GM12873 (cell line): ENCODE measurements around the gene NUP62CL.

ENCODE experiments used
- TF ChIP-seq, protein P1 (sequence below): IDR thresholded peaks from 2 replicates; pipeline ENCODE4 v1.5.1; 2012; ENCODE audit warnings: low read depth, mild to moderate bottlenecking, moderate library complexity, low read length, control low read depth; ENCODE audit not compliant: insufficient read depth; ENCODE audit errors: missing control alignments

The NUP62CL gene, protein sequence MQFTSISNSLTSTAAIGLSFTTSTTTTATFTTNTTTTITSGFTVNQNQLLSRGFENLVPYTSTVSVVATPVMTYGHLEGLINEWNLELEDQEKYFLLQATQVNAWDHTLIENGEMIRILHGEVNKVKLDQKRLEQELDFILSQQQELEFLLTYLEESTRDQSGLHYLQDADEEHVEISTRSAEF

DNA sequence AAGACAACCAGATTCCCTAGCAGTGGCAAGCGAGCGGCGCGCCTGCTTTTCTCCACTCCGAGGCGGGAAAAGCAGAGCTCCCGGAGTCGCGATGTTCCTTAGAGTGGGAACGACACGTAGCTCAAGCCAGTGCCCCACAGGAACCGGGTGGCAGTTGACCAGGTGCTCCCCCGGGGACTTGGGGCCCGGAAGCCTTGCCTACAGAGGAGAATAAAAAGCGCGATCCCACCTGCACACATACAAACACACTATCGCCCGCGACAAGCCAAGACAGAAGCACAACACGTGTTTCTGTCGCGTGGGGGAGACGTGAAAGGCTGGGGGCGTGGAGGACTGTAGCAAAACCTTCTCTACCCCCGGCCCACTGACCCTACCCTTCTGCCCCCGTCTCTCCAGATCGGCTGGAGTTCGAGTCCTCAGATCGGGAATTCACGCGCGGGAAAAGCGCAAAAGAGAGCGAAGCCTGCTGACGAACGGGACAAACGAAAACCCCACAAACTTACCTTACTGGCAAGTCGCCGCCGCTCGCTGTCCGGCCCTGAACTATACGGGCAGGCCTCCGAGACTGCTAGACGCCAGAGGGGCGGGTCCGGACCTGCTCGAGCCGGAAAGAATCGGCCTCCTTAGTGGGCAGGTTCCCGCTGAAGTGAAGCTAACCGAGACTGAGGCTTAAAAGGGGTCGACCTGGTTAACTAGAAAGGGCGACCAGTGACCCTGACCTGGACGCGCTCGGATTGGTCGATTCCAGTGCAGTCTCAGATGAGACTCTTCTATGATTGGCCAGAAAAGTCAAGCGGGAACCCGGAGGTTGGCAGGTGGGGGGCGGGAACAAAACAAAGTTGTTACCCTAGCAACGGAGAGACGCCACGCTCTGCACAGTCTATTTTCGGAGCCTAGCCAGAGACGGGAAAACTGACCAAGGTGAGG lies at the start of gene NUP62CL, which contains the start of gene DNAAF6:
TSS of gene NUP62CL (minus strand) at position 664 of the 927 bp plus-strand sequence. CDS start 31,287 bp downstream, outside the sequence.
TSS of gene DNAAF6 (plus strand) at position 842 of the 927 bp plus-strand sequence. CDS start 6,265 bp downstream, outside the sequence.
- TF ChIP-seq, protein P1, sequence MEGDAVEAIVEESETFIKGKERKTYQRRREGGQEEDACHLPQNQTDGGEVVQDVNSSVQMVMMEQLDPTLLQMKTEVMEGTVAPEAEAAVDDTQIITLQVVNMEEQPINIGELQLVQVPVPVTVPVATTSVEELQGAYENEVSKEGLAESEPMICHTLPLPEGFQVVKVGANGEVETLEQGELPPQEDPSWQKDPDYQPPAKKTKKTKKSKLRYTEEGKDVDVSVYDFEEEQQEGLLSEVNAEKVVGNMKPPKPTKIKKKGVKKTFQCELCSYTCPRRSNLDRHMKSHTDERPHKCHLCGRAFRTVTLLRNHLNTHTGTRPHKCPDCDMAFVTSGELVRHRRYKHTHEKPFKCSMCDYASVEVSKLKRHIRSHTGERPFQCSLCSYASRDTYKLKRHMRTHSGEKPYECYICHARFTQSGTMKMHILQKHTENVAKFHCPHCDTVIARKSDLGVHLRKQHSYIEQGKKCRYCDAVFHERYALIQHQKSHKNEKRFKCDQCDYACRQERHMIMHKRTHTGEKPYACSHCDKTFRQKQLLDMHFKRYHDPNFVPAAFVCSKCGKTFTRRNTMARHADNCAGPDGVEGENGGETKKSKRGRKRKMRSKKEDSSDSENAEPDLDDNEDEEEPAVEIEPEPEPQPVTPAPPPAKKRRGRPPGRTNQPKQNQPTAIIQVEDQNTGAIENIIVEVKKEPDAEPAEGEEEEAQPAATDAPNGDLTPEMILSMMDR = no peak

DNA sequence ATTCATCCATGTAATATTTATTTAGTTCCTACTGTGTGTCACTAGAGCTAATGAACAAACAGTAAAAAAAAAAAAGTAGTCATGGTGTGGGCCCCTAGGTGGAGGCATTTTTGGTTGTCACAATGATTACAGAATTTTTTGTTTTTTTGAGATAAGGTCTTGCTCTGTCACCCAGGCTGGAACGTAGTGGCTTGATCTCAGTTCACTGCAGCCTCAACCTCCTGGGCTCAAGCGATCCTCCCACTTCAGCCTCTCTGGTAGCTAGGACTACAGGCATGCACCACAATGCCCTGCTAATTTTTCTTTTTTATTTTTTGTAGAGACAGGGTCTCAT lies 22.2 kb upstream of the NUP62CL start:
- TF ChIP-seq, protein P1 = no peak

DNA sequence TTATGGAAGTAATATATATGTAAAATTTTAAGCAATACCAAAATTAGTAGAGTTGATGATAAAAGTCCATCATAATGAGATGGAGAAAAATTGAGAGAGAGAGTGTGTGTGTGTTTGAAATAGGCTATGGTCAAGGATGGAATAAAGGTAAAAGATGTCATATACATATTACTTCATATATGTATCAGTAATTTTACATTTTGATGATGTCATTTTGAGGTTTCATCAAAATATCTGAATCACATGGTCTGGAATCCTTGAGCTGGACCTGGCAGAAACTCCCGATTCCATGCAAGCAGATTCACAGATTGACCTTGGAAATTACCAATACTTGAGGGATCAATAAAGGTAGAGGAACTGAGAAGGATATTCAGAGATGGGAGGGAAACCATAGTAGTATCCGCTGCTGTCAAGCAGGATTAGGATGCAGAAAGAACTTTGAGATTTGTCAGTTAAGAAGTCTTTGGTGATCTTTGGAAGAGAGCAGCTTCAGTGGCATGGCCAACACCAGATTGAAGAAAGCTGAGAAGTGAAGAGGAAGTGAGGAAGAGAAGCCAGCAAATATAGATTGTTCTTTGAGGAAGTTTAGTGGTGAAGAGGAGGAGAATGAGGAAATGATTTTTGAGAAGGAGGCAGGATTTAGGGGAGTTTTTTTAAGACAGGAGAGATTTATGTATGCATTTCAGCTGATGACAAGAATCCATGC lies 21.7 kb upstream of the NUP62CL start:
- TF ChIP-seq, protein P1 = no peak

DNA sequence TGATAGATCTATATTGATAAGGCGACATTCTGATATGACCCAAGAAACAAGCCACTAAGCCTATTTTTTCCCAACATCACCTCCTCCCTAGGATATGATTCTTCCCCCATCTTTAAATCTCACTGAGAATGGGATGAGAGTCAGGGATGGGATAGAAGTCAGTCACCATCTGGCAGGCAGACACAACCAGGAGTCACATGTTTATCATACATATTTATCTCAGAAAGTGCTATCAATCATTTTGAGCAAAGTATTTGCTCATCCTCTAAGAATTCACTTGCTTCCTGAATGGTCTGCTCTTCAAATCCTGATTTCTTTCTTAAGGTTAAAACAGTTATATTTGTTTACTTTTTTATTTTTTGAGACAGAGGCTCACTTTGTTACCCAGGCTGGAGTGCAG lies 20.5 kb upstream of the NUP62CL start:
- TF ChIP-seq, protein P1 = no peak

DNA sequence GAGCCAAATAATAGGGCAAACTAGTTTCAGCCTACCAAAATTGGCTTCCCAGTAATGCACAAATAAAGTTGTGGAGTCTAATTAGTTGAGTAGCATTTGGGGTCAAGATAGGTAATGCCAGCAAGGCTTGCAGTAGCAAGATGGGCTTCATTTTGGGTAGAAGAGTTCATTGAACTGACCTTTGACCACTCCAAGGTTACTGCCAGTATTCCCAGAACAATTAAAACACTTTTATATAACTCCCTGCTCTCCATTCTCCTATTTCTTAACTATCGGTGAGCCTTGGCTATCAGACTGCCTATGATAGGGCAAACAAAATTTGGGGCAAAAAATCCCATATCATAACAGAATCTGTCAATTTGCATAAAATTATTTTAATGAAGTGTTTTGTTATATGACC lies 7.2 kb upstream of the NUP62CL start:
- TF ChIP-seq, protein P1 = no peak

DNA sequence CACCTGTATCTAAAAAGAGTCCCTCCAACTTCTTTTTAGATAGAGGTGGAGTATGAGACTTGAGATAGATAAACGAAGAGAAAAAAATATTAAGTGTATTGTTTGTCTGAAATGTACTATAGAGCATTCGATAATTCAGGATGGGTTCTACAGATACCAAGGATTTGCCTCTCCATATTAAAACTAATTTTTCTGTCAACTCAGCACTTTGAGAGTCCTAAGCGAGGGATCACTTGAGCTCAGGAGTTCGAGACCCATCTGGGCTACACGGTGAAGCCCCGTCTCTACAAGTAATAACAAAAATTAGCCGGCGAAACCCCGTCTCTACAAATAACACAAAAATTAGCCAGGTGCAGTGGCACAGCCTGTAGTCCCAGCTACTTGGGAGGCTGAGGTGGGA lies 1.7 kb upstream of the NUP62CL start:
- TF ChIP-seq, protein P1 = no peak

DNA sequence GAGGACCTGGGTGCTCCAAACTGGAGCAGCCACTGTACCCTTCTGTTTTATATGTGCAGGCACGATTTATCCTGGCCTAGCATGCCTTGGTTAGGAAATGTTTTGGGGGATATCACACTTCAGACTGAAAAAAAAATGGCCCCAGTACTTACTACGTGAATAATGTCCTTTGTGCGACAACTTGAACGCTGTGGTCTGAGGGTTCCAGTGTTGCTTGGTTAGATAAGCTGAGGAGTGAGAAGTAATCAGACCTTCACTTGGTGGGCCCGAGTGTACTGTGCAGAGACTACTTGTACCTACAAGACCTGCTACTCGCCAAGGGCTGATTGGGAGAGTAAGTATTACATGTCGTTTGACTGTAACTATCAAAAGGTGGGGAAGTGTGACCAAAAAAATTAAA lies 856 bp upstream of the NUP62CL start:
- TF ChIP-seq, protein P1 = no peak
